ENCODE results near the gene TMIGD2. TPM values are rescaled to one million over a fixed set of nuclear protein-coding genes. Genes with fewer than 3 reads are reported as not detected.
"Not testable (repeated sequence)": the region's sequence is repeated elsewhere in the genome, so short reads cannot be mapped to it uniquely, and the experiment has no call there.

TMIGD2 gene
- 0.18 TPM for polyA plus RNA-seq (2013, experiment 1 of 2)
- polyA plus RNA-seq (2013, experiment 2 of 2) = 0.25 TPM

GRCh38 chr19:4302243-4302640 is at the start of gene TMIGD2:
TMIGD2 (minus strand) TSS chr19:4302389; CDS start chr19:4302385, 4 bp downstream.
- Histone ChIP-seq H3K23ac (ENCODE audit: low read length) (no peak within 1 kb of the TSS), H3K79me2 (ENCODE audit: control insufficient read depth, insufficient read depth, low read length) (no peaks in the 10 kb centered on the region), H3K4me1 (ENCODE audit: control insufficient read depth, low read depth, low read length) (no peaks in the 10 kb centered on the region), H4K8ac (ENCODE audit: low read depth, low read length) (no peak within 1 kb of the TSS), H3K56ac (ENCODE audit: low read length) (no peak within 1 kb of the TSS), H3K36me3 (ENCODE audit: control insufficient read depth, insufficient read depth, low read length) (no peaks in the 10 kb centered on the region), H3K18ac (ENCODE audit: low read length) (no peak within 1 kb of the TSS), H3K4ac (ENCODE audit: low read depth, low read length) (no peak within 1 kb of the TSS), H3K27ac (ENCODE audit: low read depth, low read length) (no peak within 1 kb of the TSS), H2BK5ac (ENCODE audit: low read length) (no peak within 1 kb of the TSS), H3K4me2 (ENCODE audit: low read length) (no peak within 1 kb of the TSS), H2AK5ac (ENCODE audit: low read length) (no peak within 1 kb of the TSS), H3K79me1 (ENCODE audit: low read length) (no peaks in the 10 kb centered on the region), H2BK15ac (replicated peaks; ENCODE audit: low read depth) (no peak within 1 kb of the TSS), H3K27me3 (ENCODE audit: insufficient read depth, low read length, poor library complexity) (no peaks in the 10 kb centered on the region), H3K9ac (ENCODE audit: low read length) (no peak within 1 kb of the TSS), H2BK120ac (ENCODE audit: low read depth, low read length) (no peak within 1 kb of the TSS), H3K4me3 (ENCODE audit: low read length) (no peak within 1 kb of the TSS), H4K5ac (ENCODE audit: low read length) (no peak within 1 kb of the TSS)
- WGBS (ENCODE audit: extremely low coverage, insufficient coverage, low lambda C conversion rate) = no CpG with 5 or more reads among the region's 8 CpGs
- DNase-seq = no peak

- Histone ChIP-seq H2AK5ac (ENCODE audit: low read length) (no peak overlapping the region), H3K36me3 (ENCODE audit: control insufficient read depth, insufficient read depth, low read length) (peaks cover 3% of the 10 kb centered on the region), H3K27me3 (ENCODE audit: insufficient read depth, low read length, poor library complexity) (no peaks in the 10 kb centered on the region), H3K4me2 (ENCODE audit: low read length) (no peak overlapping the region), H2BK5ac (ENCODE audit: low read length) (no peak overlapping the region), H3K4me1 (ENCODE audit: control insufficient read depth, low read depth, low read length) (no peaks in the 10 kb centered on the region), H3K9ac (ENCODE audit: low read length) (no peak overlapping the region), H3K79me1 (ENCODE audit: low read length) (no peaks in the 10 kb centered on the region), H2BK15ac (replicated peaks; ENCODE audit: low read depth) (no peak overlapping the region), H3K4ac (ENCODE audit: low read depth, low read length) (no peak overlapping the region), H4K8ac (ENCODE audit: low read depth, low read length) (no peak overlapping the region), H3K27ac (ENCODE audit: low read depth, low read length) (no peak overlapping the region), H3K79me2 (ENCODE audit: control insufficient read depth, insufficient read depth, low read length) (no peaks in the 10 kb centered on the region), H4K5ac (ENCODE audit: low read length) (no peak overlapping the region), H3K56ac (ENCODE audit: low read length) (no peak overlapping the region), H3K23ac (ENCODE audit: low read length) (no peak overlapping the region), H2BK120ac (ENCODE audit: low read depth, low read length) (no peak overlapping the region), H3K4me3 (ENCODE audit: low read length) (no peak overlapping the region), H3K18ac (ENCODE audit: low read length) (no peak overlapping the region)
- no CpG with 5 or more reads among the region's 9 CpGs for WGBS (ENCODE audit: extremely low coverage, insufficient coverage, low lambda C conversion rate)
- DNase-seq = no peak
These were observed 48.5 kb upstream of the TMIGD2 start for GRCh38 chr19:4350726-4351125.

- Histone ChIP-seq H3K79me2 (ENCODE audit: control insufficient read depth, insufficient read depth, low read length) (no peaks in the 10 kb centered on the region), H2BK5ac (ENCODE audit: low read length) (no peak overlapping the region), H3K4me2 (ENCODE audit: low read length) (no peak overlapping the region), H3K27me3 (ENCODE audit: insufficient read depth, low read length, poor library complexity) (no peaks in the 10 kb centered on the region), H4K5ac (ENCODE audit: low read length) (no peak overlapping the region), H3K36me3 (ENCODE audit: control insufficient read depth, insufficient read depth, low read length) (peaks cover 3% of the 10 kb centered on the region), H3K79me1 (ENCODE audit: low read length) (no peaks in the 10 kb centered on the region), H3K4me1 (ENCODE audit: control insufficient read depth, low read depth, low read length) (no peaks in the 10 kb centered on the region), H3K27ac (ENCODE audit: low read depth, low read length) (no peak overlapping the region), H3K9ac (ENCODE audit: low read length) (no peak overlapping the region), H3K56ac (ENCODE audit: low read length) (no peak overlapping the region), H2AK5ac (ENCODE audit: low read length) (no peak overlapping the region), H3K23ac (ENCODE audit: low read length) (no peak overlapping the region), H2BK15ac (replicated peaks; ENCODE audit: low read depth) (no peak overlapping the region), H3K4ac (ENCODE audit: low read depth, low read length) (no peak overlapping the region), H2BK120ac (ENCODE audit: low read depth, low read length) (no peak overlapping the region), H3K4me3 (ENCODE audit: low read length) (no peak overlapping the region), H3K18ac (ENCODE audit: low read length) (no peak overlapping the region), H4K8ac (ENCODE audit: low read depth, low read length) (no peak overlapping the region)
- DNase-seq = no peak
- no CpG with 5 or more reads among the region's 8 CpGs for WGBS (ENCODE audit: extremely low coverage, insufficient coverage, low lambda C conversion rate)
These were observed 47.9 kb upstream of the TMIGD2 start for GRCh38 chr19:4350111-4350510.

- H2AK5ac ChIP-seq (ENCODE audit: low read length); H3K23ac ChIP-seq (ENCODE audit: low read length); DNase-seq; H3K56ac ChIP-seq (ENCODE audit: low read length); H4K8ac ChIP-seq (ENCODE audit: low read depth, low read length); H3K18ac ChIP-seq (ENCODE audit: low read length); H3K4me2 ChIP-seq (ENCODE audit: low read length); H3K4ac ChIP-seq (ENCODE audit: low read depth, low read length); H3K9ac ChIP-seq (ENCODE audit: low read length); H3K27ac ChIP-seq (ENCODE audit: low read depth, low read length); H3K79me1 ChIP-seq (ENCODE audit: low read length); H3K36me3 ChIP-seq (ENCODE audit: control insufficient read depth, insufficient read depth, low read length); H2BK15ac ChIP-seq (replicated peaks; ENCODE audit: low read depth); H2BK5ac ChIP-seq (ENCODE audit: low read length); H3K27me3 ChIP-seq (ENCODE audit: insufficient read depth, low read length, poor library complexity); H3K4me1 ChIP-seq (ENCODE audit: control insufficient read depth, low read depth, low read length); H3K79me2 ChIP-seq (ENCODE audit: control insufficient read depth, insufficient read depth, low read length); H2BK120ac ChIP-seq (ENCODE audit: low read depth, low read length); H3K4me3 ChIP-seq (ENCODE audit: low read length); H4K5ac ChIP-seq (ENCODE audit: low read length): not testable (repeated sequence)
- WGBS (ENCODE audit: extremely low coverage, insufficient coverage, low lambda C conversion rate) = no CpG with 5 or more reads among the region's 16 CpGs
These were observed 47.0 kb upstream of the TMIGD2 start for GRCh38 chr19:4349225-4349624.

DNA sequence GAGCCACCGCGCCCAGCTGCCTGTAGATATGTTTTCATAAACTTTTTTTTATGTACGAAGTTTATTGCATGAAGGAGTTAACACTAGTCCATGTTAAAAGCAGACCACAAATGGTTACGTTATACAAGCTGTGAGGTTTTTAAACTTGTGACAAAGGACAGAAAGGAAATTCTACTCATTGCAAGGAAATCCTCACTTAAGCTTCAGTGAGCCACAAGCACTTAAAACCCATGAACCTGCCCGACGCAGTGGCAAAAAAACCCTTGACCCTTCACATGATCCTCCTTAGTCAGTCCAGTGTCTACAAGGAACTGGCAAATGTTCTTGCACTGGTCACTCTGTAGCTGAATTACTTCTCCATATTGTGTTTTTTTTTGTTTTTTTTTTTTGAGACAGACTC is 45.3 kb upstream of the TMIGD2 start:
- H3K4me2 ChIP-seq (ENCODE audit: low read length) = no peak overlapping the region
- H2BK15ac ChIP-seq (replicated peaks; ENCODE audit: low read depth) = no peak overlapping the region
- no CpG with 5 or more reads among the region's 6 CpGs for WGBS (ENCODE audit: extremely low coverage, insufficient coverage, low lambda C conversion rate)
- no peak overlapping the region for H2AK5ac ChIP-seq (ENCODE audit: low read length)
- H3K9ac ChIP-seq (ENCODE audit: low read length) = no peak overlapping the region
- H3K27me3 ChIP-seq (ENCODE audit: insufficient read depth, low read length, poor library complexity) = no peaks in the 10 kb centered on the region
- peaks cover 2% of the 10 kb centered on the region for H3K79me1 ChIP-seq (ENCODE audit: low read length)
- no peak overlapping the region for H4K5ac ChIP-seq (ENCODE audit: low read length)
- no peak overlapping the region for H3K23ac ChIP-seq (ENCODE audit: low read length)
- peaks cover 3% of the 10 kb centered on the region for H3K36me3 ChIP-seq (ENCODE audit: control insufficient read depth, insufficient read depth, low read length)
- no peaks in the 10 kb centered on the region for H3K79me2 ChIP-seq (ENCODE audit: control insufficient read depth, insufficient read depth, low read length)
- H3K27ac ChIP-seq (ENCODE audit: low read depth, low read length) = no peak overlapping the region
- no peak overlapping the region for H3K56ac ChIP-seq (ENCODE audit: low read length)
- no peak for DNase-seq
- H2BK5ac ChIP-seq (ENCODE audit: low read length) = no peak overlapping the region
- H4K8ac ChIP-seq (ENCODE audit: low read depth, low read length) = no peak overlapping the region
- H3K4me3 ChIP-seq (ENCODE audit: low read length) = no peak overlapping the region
- H3K4ac ChIP-seq (ENCODE audit: low read depth, low read length) = no peak overlapping the region
- no peaks in the 10 kb centered on the region for H3K4me1 ChIP-seq (ENCODE audit: control insufficient read depth, low read depth, low read length)
- H3K18ac ChIP-seq (ENCODE audit: low read length) = no peak overlapping the region
- no peak overlapping the region for H2BK120ac ChIP-seq (ENCODE audit: low read depth, low read length)

- Histone ChIP-seq H3K4ac (ENCODE audit: low read depth, low read length) (no peak overlapping the region), H3K4me3 (ENCODE audit: low read length) (no peak overlapping the region), H4K5ac (ENCODE audit: low read length) (no peak overlapping the region), H4K8ac (ENCODE audit: low read depth, low read length) (no peak overlapping the region), H3K27me3 (ENCODE audit: insufficient read depth, low read length, poor library complexity) (no peaks in the 10 kb centered on the region), H3K4me2 (ENCODE audit: low read length) (no peak overlapping the region), H2AK5ac (ENCODE audit: low read length) (no peak overlapping the region), H2BK15ac (replicated peaks; ENCODE audit: low read depth) (no peak overlapping the region), H2BK120ac (ENCODE audit: low read depth, low read length) (no peak overlapping the region), H3K79me1 (ENCODE audit: low read length) (peaks cover 2% of the 10 kb centered on the region), H3K23ac (ENCODE audit: low read length) (no peak overlapping the region), H3K27ac (ENCODE audit: low read depth, low read length) (no peak overlapping the region), H3K9ac (ENCODE audit: low read length) (no peak overlapping the region), H3K18ac (ENCODE audit: low read length) (no peak overlapping the region), H3K4me1 (ENCODE audit: control insufficient read depth, low read depth, low read length) (no peaks in the 10 kb centered on the region), H3K79me2 (ENCODE audit: control insufficient read depth, insufficient read depth, low read length) (no peaks in the 10 kb centered on the region), H2BK5ac (ENCODE audit: low read length) (no peak overlapping the region), H3K56ac (ENCODE audit: low read length) (no peak overlapping the region), H3K36me3 (ENCODE audit: control insufficient read depth, insufficient read depth, low read length) (peaks cover 3% of the 10 kb centered on the region)
- WGBS (ENCODE audit: extremely low coverage, insufficient coverage, low lambda C conversion rate) = no CpG with 5 or more reads among the region's 6 CpGs
- DNase-seq = no peak
These were observed 43.8 kb upstream of the TMIGD2 start for GRCh38 chr19:4346020-4346383.

All from mesendoderm (in vitro differentiated cells).